Upper lobe of left lung (tissue), 6 donors: Measurements from ENCODE around the gene IL17D. TPM values are rescaled to one million over a fixed set of nuclear protein-coding genes. Genes with fewer than 3 reads are reported as not detected.

ENCODE experiments used
- ATAC-seq, 2 donors: fragments of 200-7000 bp; cut with Tn5 transposase; one replicate each; pipeline ENCODE4 v1.9.1; 2022; ENCODE audit warnings: mild to moderate bottlenecking in 2 of 2, moderate library complexity in 2 of 2; ENCODE audit not compliant: low FRiP score in 2 of 2
- DNase-seq, 2 donors: peaks; one replicate each; pipeline ENCODE4 v3.0.0-alpha.2; 2019 to 2020
- H3K27ac ChIP-seq, 4 donors: fragments of 200-600 bp; sonication (generic); one replicate each; pipeline ENCODE4 v1.5.1; 2016 to 2019
- H3K27me3 ChIP-seq, 4 donors: fragments of 200-600 bp; sonication (generic); one replicate each; pipeline ENCODE4 v1.5.1; 2017 to 2019
- H3K36me3 ChIP-seq, 4 donors: fragments of 200-600 bp; sonication (generic); one replicate each; pipeline ENCODE4 v1.5.1; 2016 to 2019
- H3K4me1 ChIP-seq, 4 donors: fragments of 200-600 bp; sonication (generic); one replicate each; pipeline ENCODE4 v1.5.1; 2018 to 2019
- H3K4me3 ChIP-seq, 4 donors: fragments of 200-600 bp; sonication (generic); one replicate each; pipeline ENCODE4 v1.5.1; 2017 to 2019; ENCODE audit warnings: mild to moderate bottlenecking in 2 of 4, moderate library complexity in 1 of 4
- H3K9me3 ChIP-seq, 4 donors: fragments of 200-600 bp; sonication (generic); one replicate each; pipeline ENCODE4 v1.5.1; 2018 to 2019
- CTCF ChIP-seq, 6 experiments: fragments of 450-650 bp in 4 of 6; fragments of 200-600 bp in 2 of 6; sonication (generic) in 2 of 6; IDR thresholded peaks; one replicate each; pipeline ENCODE4 v1.5.1; 2016 to 2019; ENCODE audit warnings: antibody characterized with exemption in 6 of 6
- EP300 ChIP-seq, 4 donors: sonication (generic); formaldehyde crosslinking; IDR thresholded peaks; one replicate each; pipeline ENCODE4 v1.5.1; 2017; ENCODE audit warnings: antibody characterized with exemption in 4 of 4, control low read depth in 2 of 4
- POLR2A ChIP-seq, 4 donors: fragments of 450-650 bp; IDR thresholded peaks; one replicate each; pipeline ENCODE4 v1.5.1; 2016 to 2017; ENCODE audit warnings: antibody characterized with exemption in 4 of 4, mild to moderate bottlenecking in 2 of 4
- POLR2AphosphoS5 ChIP-seq, 2 donors: sonication (generic); formaldehyde crosslinking; IDR thresholded peaks; one replicate each; pipeline ENCODE4 v1.5.1; 2017; ENCODE audit warnings: antibody characterized with exemption in 2 of 2
- WGBS, 2 donors: methylation state at CpG; one replicate each; pipeline ENCODE4 v1.1.5; 2017 to 2018; 5-methylcytosine and 5-hydroxymethylcytosine counted together
- total RNA-seq, 6 donors: library from RNA; depleted of rRNA in 4 of 6; stranded (reverse); fragments of >200 nt in 4 of 6; gene quantifications; one replicate each; pipeline versions ENCODE4 v1.1.0 to v1.2.1, GENCODE V29; 2016 to 2021
- donor health status: DM: no; HTN: no; CAD: no; lungs with moderate emphysema.
- donor health status: DM: no; HTN: yes; CAD: no; lungs with severe emphysema.

Gene IL17D
- total RNA-seq, 6 donors from 2014 or later, result 1.0 to 6.4 (median 2.4) TPM

DNA sequence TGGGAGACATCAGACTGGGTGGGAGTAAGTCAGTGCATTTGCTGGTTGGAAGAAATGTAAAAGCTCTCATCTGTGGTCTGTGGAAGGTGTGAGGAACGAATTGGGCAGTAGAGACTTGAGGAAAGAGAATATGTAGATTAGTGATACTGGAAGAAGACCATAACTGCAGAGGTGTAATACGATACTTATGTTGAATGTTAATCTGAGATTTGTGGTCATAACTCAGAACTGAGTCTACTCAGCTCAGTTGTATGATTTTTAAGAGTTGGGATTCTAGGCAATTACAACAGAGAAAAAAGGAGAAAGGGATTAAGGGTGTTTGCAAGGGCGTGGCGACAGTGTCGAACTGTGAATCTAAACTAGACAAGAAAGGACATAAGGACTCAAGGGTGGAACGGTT lies 3.2 kb upstream of the IL17D start:
- DNase-seq (no peak), ATAC-seq (no peak)
- Histone ChIP-seq H3K4me1 (peaks cover 8 to 25% (median 10%) of the 10 kb centered on the region in 4 donors), H3K27ac (no peak overlapping the region), H3K4me3 (no peak overlapping the region), H3K27me3 (peaks cover 0 to 3% (median 0%) of the 10 kb centered on the region in 4 donors), H3K9me3 (no peaks in the 10 kb centered on the region), H3K36me3 (no peaks in the 10 kb centered on the region)
- 89 to 92% methylated on average over 6 of the region's 6 CpGs for WGBS, 2 donors
- TF ChIP-seq POLR2A (IDR thresholded peaks at IDR 0.05) (no peak), CTCF (IDR thresholded peaks at IDR 0.05) (no peak), EP300 (IDR thresholded peaks at IDR 0.05) (no peak), POLR2AphosphoS5 (IDR thresholded peaks at IDR 0.05) (no peak)

DNA sequence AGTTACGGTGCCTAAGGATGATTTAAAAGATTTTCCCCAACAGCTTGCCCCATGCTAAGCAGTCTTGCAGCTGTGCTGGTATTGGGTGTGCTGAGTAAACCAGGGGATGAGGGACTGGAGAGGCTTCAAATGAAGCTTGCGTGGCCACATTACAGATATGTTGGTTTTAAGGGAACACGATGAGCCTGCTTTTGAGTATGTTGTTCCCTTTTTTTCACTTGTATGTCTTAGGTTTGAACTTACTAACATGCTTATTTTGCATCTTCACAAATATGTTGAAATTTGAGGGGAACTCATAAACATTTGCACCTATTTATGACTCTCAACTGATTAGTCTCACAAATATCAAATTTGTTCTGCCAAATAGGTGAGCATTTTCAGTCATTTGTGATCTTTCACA lies 2.0 kb upstream of the IL17D start:
- no peaks in the 10 kb centered on the region for H3K9me3 ChIP-seq
- DNase-seq, result no peak
- 86 to 87% methylated on average over 3 of the region's 3 CpGs for WGBS, 2 donors
- H3K4me3 ChIP-seq, result no peak overlapping the region
- no peak for ATAC-seq
- peaks cover 0 to 3% (median 0%) of the 10 kb centered on the region in 4 donors for H3K27me3 ChIP-seq
- TF ChIP-seq POLR2A (IDR thresholded peaks at IDR 0.05) (no peak), EP300 (IDR thresholded peaks at IDR 0.05) (no peak)
- no peak overlapping the region for H3K27ac ChIP-seq
- H3K36me3 ChIP-seq, result no peaks in the 10 kb centered on the region
- H3K4me1 ChIP-seq, result peaks cover 8 to 25% (median 10%) of the 10 kb centered on the region in 4 donors

GRCh38 chr13:20702530-20702914 lies 977 bp upstream of the IL17D start:
- H3K36me3 ChIP-seq, result no peaks in the 10 kb centered on the region
- TF ChIP-seq EP300 (IDR thresholded peaks at IDR 0.05) (no peak), POLR2AphosphoS5 (IDR thresholded peaks at IDR 0.05) (no peak), CTCF (IDR thresholded peaks at IDR 0.05) (no peak), POLR2A (IDR thresholded peaks at IDR 0.05) (no peak)
- peak in 1 of 2 donors; percentile 10 for ATAC-seq
- peaks cover 0 to 3% (median 0%) of the 10 kb centered on the region in 4 donors for H3K27me3 ChIP-seq
- H3K9me3 ChIP-seq, result no peaks in the 10 kb centered on the region
- peak overlapping the region in 3 of 4 donors; percentile 56 to 87 (median 72) for H3K4me3 ChIP-seq
- no peak overlapping the region for H3K27ac ChIP-seq
- WGBS, 2 donors, result 10 to 28% methylated on average over 9 of the region's 9 CpGs
- no peak for DNase-seq
- H3K4me1 ChIP-seq, result peaks cover 8 to 25% (median 10%) of the 10 kb centered on the region in 4 donors

DNA sequence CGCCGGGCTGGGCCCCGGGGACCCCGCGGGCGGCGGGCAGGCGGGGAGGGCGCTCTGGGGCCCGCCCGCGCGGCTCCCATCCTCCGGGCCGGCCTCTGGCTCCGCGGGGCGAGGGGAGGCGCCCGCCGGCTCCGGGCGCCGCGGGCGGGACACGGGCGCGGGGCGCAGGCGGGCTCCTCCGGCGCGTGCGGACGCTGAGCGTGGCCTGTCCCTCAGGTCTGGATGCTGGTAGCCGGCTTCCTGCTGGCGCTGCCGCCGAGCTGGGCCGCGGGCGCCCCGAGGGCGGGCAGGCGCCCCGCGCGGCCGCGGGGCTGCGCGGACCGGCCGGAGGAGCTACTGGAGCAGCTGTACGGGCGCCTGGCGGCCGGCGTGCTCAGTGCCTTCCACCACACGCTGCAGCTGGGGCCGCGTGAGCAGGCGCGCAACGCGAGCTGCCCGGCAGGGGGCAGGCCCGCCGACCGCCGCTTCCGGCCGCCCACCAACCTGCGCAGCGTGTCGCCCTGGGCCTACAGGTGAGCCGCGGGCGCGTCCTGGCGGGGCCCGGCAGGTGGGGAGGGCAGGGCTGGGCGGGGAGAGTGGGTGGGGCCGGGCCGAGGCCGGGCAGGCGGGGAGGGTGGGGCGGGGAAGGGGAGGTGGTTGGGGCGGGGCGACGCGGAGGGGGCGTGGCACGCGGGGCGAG lies 420 bp downstream of the IL17D start:
- H3K27ac ChIP-seq, result peak overlapping the region in 2 of 4 donors; percentile 52 to 61
- peak; percentile 89 to 92 for ATAC-seq

More for the DNA sequence above, 420 bp downstream of the IL17D start:
- TF ChIP-seq CTCF (IDR thresholded peaks at IDR 0.05) (peak; percentile 78 to 99 (median 92)), POLR2AphosphoS5 (IDR thresholded peaks at IDR 0.05) (no peak), EP300 (IDR thresholded peaks at IDR 0.05) (no peak), POLR2A (IDR thresholded peaks at IDR 0.05) (peak in 2 of 4 donors; percentile 38 to 45)
- WGBS, 2 donors, result no CpG with 5 or more reads among the region's 98 CpGs
- no peaks in the 10 kb centered on the region for H3K9me3 ChIP-seq
- peaks cover 0 to 3% (median 0%) of the 10 kb centered on the region in 4 donors for H3K27me3 ChIP-seq
- peak overlapping the region in 3 of 4 donors; percentile 54 to 72 (median 56) for H3K4me3 ChIP-seq
- peak; percentile 88 to 97 for DNase-seq
- peaks cover 8 to 25% (median 10%) of the 10 kb centered on the region in 4 donors for H3K4me1 ChIP-seq
- no peaks in the 10 kb centered on the region for H3K36me3 ChIP-seq
